Activated T-cell treated with anti-CD3 and anti-CD28 coated beads, Interleukin-2, amount 50 U/mL, for 48 hours (primary cell): ENCODE results near the gene TTLL5.

ENCODE experiments used
- DNase-seq, 2 experiments: peaks; one replicate each; pipeline ENCODE4 v3.0.0-alpha.2; 2020

TTLL5 gene

GRCh38 chr14:75742867-75743266 is 81.8 kb downstream of the TTLL5 start:
- DNase-seq = no peak

DNA sequence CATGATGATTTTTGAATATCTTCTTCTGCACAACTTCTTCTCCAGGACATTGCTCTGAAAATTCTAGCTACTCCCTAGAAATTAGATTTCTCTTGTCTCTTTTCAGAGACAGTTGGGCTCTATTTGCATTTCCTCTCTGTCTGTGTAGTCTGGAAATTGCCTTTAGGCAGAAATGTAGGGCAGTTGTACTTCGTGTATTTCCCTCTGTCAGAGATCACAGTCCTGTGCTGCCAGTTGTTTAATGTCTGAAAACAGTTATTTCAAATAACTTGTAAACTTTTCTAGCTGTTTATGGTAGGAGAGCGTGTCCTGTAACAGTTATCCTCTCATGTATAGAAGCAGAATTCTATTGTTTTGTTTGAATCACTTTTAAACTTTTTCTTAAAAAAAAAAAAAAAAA is 86.9 kb downstream of the TTLL5 start:
- no peak for DNase-seq

DNA sequence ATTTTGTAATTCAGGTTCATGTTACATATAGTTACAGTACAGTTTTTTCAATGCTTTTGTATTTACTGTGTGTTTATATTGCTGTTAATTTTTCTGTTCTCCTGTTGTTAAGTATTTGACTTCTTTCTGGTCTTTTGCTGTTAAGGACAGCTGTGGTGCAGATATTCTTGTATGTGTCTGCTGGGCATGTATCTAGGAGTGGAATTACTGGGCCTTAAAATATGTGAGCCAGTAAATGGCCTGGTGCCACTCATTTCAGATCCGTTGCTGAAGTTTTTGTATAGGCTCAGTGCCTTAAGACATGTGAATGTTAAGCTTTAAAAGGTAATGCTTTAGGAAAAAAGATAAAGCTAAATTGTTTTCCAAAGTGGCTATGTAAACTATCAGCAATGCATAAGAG is 87.3 kb downstream of the TTLL5 start:
- DNase-seq = no peak

- no peak for DNase-seq
Measured at GRCh38 chr14:75751296-75751695, 90.2 kb downstream of the TTLL5 start.

DNA sequence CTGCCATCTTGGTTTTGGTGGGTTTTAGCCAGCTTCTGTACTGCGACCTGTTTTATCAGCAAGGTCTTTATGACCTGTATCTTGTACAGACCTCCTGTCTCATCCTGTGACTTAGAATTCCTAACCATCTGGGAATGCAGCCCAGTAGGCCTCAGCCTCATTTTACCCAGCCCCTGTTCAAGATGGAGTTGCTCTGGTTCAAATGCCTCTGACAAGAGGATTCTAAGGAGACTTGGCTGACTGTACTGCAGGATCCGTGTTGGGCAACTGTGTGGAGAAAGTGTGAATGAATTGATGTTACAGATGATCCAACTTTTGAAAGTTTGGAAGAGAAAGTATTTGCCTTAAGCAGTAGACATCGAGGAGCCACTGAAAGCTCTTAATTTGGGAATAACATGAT is 91.0 kb downstream of the TTLL5 start:
- no peak for DNase-seq

DNA sequence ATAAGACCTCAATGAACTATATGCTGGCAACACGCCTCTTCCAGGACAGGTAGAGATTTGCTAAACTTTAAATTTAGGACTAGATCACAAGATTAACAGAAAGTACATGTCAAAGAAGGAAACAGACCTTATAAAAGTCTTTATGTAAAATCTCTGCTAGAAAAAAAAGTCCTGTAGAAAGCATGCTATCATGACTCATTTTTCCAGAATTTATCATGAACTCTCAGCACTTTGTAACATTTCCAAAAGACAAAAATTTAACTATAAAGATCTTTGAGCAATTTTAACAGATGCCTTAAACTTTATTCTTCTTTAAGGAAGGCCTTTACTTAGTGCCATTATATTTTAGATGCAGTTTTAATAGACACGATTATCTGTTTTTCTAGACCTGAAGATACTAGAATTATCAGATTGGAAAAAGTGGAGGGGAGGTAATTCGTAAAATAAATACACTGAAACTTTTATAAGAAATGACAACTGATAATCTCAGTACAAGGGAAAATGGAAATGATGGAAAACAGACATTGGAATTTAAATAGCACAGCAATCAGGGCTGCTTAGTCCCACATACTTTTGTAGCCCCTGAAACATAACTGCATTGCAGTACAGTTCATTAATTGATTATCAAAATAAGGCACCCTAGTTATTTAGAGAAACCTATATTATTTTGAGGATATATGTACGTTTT is 92.0 kb downstream of the TTLL5 start:
- DNase-seq = no peak

DNA sequence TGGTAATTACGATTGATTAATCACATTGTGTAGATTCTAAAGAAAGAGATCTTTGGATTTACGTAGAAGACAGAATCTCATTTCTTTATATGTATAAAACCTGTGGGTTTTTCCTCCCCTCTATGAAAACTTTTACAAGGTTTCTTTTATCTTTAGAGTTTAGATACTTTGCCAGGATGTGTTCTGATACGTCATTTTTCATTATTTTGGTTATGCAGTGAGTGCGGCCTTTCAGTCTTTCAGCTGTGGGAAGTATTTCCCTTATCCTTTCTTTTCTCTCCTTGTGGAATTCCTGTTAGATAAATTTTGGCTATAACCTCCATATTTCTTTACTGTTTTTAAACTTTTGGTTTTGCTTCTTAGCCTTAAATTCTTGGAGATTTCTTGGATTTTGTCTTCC is 92.7 kb downstream of the TTLL5 start:
- no peak for DNase-seq

- no peak for DNase-seq
Measured at GRCh38 chr14:75757644-75758402, 96.8 kb downstream of the TTLL5 start.

DNA sequence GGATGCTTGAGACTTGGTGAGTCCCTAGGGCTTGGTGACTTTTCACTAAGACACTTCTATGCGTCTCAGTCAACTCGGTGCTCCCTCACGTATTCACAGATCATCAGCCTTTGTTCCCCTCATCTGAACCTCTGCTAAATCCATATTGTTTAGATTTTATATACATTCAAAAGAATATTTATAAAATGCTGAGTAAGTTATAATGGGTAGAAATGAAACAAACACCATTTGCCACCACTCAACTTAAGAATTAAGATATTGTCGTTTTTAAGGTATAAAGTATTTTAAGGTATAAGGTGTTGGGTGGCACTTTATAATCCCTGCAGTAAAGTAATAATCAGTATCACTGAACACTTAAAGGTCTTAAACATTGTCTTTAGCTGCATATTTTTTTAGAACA is 103.0 kb downstream of the TTLL5 start:
- no peak for DNase-seq

DNA sequence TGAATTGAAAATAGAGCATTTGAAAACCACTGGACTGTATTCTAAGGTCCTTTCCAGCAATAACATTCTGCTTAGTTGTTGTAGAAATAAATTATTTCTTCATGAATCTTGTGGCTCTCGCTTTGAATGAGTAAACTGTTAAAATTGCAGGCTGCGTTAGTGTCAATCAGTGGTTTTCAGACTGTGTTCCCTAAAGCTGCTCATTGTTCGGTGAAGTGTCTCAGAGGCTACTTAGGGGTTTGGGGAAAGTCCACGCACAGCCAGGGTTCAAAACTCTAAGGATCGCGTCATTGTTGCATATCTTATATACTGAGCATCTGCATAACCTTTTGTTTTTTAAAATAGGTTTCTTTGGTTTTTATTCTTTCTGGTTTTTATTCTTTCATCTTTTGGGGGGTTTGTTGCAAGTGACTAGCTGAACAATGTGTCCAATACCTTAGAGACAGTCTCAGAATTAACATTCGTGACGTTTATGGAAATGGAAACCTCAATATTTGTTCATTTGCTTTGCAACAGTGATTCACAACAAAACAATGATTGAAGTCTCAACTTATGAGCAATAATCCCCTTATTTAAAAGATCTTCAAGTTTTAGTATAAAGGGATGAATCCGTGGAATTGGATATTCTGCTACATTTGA is 108.1 kb downstream of the TTLL5 start:
- DNase-seq = no peak

GRCh38 chr14:75770635-75771034 is 109.6 kb downstream of the TTLL5 start:
- no peak for DNase-seq

- DNase-seq = no peak
Measured at GRCh38 chr14:75771595-75771994, 110.5 kb downstream of the TTLL5 start.

DNA sequence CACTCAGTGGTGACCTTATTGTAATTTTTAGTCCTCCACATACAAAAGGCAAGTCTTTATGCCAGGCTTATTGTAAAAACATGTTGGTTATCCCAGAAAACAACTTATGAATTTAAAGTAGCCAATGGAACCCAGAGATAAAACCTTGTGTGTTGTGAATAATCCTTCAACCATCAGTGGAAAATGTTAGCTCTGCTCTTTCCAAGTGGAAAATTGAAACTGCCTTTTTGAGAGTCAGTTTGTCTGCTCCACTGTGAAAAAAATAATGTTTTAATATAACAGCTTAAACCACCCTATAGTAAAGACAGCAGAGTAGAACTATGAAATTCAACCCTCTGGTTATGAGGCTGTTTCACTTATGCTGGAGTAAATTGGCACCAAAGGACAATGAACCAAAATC is 112.0 kb downstream of the TTLL5 start:
- DNase-seq = no peak

DNA sequence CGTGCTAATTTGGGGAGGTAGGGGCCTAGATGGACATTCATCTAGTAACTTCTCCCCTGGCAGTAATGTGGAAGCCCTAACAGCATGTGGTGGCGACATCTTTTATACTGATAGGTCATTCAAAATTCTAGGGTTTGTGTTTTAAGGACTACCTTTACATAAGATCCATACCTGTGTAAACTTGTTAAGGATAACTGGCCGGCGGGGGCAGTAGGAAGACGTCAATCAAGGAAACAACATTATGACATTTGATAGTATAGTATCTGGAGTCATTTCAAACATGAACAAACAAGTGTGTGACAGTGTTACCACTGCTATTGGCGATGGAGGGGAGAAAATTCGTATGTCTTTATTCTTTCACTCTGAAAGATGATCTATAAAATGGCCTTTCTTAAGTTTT is 120.0 kb downstream of the TTLL5 start:
- no peak for DNase-seq

- DNase-seq = no peak
Measured at GRCh38 chr14:75783184-75783583, 122.1 kb downstream of the TTLL5 start.

DNA sequence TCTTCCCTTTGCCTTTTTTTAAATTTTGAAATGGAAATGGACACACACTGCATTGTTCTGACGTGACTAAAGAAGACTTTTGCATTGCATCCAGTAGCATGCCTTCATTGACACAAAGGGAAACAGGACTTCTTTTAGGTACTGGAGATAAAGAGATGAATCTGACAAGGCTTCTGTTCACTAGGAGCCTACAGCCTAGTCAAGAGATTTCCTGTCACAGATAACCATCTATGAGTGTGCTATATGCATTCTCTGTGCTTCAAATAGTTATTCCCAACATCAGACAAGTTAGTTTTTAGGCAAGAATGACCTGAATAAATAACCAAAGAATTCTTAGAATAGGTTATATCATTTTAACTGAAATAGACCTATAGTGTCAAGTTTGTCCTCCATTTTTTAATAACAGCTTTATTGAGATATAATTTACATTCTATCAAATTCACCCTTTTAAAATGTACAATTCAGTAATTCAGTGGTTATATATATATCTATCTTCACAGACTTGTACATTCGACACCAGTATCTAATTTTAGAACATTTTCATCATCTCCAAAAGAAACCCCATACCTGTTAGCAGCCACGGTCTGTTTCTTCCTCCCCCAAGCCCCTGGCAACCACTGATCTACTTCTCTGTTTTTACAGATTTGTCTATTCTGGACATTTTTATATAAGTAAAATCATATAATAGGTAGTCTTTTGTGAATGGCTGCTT is 122.7 kb downstream of the TTLL5 start:
- DNase-seq = no peak

GRCh38 chr14:75784314-75784686 is 123.3 kb downstream of the TTLL5 start:
- no peak for DNase-seq

GRCh38 chr14:75793806-75794205 is 132.8 kb downstream of the TTLL5 start:
- no peak for DNase-seq

DNA sequence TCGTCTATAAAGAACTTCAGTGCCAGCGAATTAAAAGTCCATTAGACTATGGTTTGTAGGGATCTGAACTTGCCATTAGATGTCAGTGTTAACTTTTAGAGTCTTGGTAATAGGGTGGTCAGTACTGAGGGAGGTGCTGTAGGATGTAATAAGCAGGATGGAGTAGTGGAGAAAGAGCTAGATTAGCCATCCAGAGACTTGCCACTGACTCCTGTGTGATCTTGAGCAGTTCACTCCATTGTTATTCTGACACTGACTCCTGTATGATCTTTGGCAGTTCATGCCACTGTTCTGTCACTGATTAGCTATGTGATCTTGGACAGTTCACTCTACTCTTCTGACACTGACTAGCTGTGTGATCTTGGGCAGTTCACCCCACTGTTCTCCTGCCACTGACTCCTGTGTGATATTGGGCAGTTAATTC is 133.6 kb downstream of the TTLL5 start:
- no peak for DNase-seq

GRCh38 chr14:75800792-75801191 is 139.7 kb downstream of the TTLL5 start:
- DNase-seq = peak in 1 of 2 experiments; percentile 23

GRCh38 chr14:75802486-75802885 is 141.4 kb downstream of the TTLL5 start:
- no peak for DNase-seq

- DNase-seq = no peak
Measured at GRCh38 chr14:75803765-75804164, 142.7 kb downstream of the TTLL5 start.

DNA sequence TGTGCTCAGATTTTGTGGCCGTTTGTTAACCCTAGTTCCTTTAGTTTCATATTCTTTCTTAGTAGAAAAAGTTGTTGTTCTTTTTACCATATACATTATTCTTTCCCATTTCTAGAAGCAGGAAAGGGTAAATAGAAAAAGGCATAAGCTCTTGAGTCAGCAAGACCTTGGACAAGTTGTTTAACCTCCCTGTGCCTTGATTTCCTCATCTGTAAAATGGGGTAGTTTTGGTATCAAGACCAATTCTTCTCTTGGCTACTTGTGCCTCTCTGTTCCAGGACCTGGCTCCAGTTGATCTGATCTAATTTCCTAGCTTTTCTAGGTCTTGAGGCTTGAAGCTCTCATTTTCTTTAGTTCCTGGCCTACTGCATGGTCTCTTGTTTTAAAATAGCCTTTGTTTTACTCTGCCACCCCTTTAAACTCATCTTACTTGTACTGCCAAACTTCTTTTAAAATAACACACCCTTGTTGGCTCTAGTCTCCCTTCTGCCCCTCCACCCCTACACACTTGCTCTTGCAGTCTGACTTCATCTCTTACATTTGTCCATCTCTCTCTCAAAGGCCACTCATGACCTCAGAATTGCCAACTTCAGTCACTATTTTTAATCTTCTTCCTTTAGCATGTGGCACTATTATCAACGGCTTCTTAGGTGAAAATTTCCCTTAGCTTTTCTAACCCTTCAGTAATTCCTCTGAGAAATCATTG is 143.7 kb downstream of the TTLL5 start:
- DNase-seq = no peak
